H9 (cell line): ENCODE measurements around the gene ZNF831. TPM values are rescaled to one million over a fixed set of nuclear protein-coding genes. Genes with fewer than 3 reads are reported as not detected.

Source experiments
- DNase-seq: peaks from one replicate; pipeline ENCODE4 v3.0.0-alpha.2; 2017
- H2AFZ ChIP-seq: one replicate; pipeline ENCODE4 v1.6.1; 2013; ENCODE audit warnings: mild to moderate bottlenecking, low read length, control low read depth, moderate library complexity
- H2AK5ac ChIP-seq: 2 replicates; pipeline ENCODE4 v1.6.1; 2013; ENCODE audit warnings: low read length, control low read depth, mixed read lengths; ENCODE audit not compliant: insufficient read length
- H2BK120ac ChIP-seq: one replicate; pipeline ENCODE4 v1.6.1; 2013; ENCODE audit warnings: low read depth, mild to moderate bottlenecking, low read length, control low read depth, inconsistent platforms; ENCODE audit not compliant: poor library complexity, severe bottlenecking
- H2BK12ac ChIP-seq: 2 replicates; pipeline ENCODE4 v1.6.1; 2013; ENCODE audit warnings: low read length, control low read depth, mixed read lengths, low read depth; ENCODE audit not compliant: insufficient read length
- H2BK15ac ChIP-seq: 2 replicates; pipeline ENCODE4 v1.6.1; 2013; ENCODE audit warnings: low read depth, low read length, control low read depth
- H2BK20ac ChIP-seq: one replicate; pipeline ENCODE4 v1.6.1; 2013; ENCODE audit warnings: low read depth, mild to moderate bottlenecking, low read length, control low read depth, inconsistent platforms; ENCODE audit not compliant: poor library complexity, severe bottlenecking
- H2BK5ac ChIP-seq: 2 replicates; pipeline ENCODE4 v1.6.1; 2013; ENCODE audit warnings: low read length, control low read depth, mixed read lengths; ENCODE audit not compliant: insufficient read length
- H3K14ac ChIP-seq: 2 replicates; pipeline ENCODE4 v1.6.1; 2013; ENCODE audit warnings: low read length, control low read depth; ENCODE audit not compliant: insufficient read depth
- H3K18ac ChIP-seq: 2 replicates; pipeline ENCODE4 v1.6.1; 2013; ENCODE audit warnings: low read depth, mild to moderate bottlenecking, mixed read lengths, low read length, control low read depth; ENCODE audit not compliant: insufficient read length
- H3K23ac ChIP-seq: 2 replicates; pipeline ENCODE4 v1.6.1; 2013; ENCODE audit warnings: low read length, control low read depth, mixed read lengths, low read depth; ENCODE audit not compliant: insufficient read length
- H3K23me2 ChIP-seq: 2 replicates; pipeline ENCODE4 v1.6.1; 2013; ENCODE audit warnings: low read depth, mild to moderate bottlenecking, mixed read lengths, low read length, control low read depth; ENCODE audit not compliant: insufficient read length, poor library complexity, severe bottlenecking
- H3K27ac ChIP-seq: 2 replicates; pipeline ENCODE4 v1.5.1; 2013; ENCODE audit warnings: low read length, control low read depth, mixed read lengths, low read depth; ENCODE audit not compliant: insufficient read length
- H3K27me3 ChIP-seq: 2 replicates; pipeline ENCODE4 v1.6.1; 2013; ENCODE audit warnings: low read length, control low read depth, inconsistent platforms; ENCODE audit not compliant: insufficient read depth
- H3K4ac ChIP-seq: 2 replicates; pipeline ENCODE4 v1.6.1; 2013; ENCODE audit warnings: low read depth, mild to moderate bottlenecking, control low read depth, inconsistent platforms, low read length, moderate library complexity
- H3K4me1 ChIP-seq: 2 replicates; pipeline ENCODE4 v1.6.1; 2013; ENCODE audit warnings: low read length, control low read depth, inconsistent platforms; ENCODE audit not compliant: insufficient read depth
- H3K4me2 ChIP-seq: 2 replicates; pipeline ENCODE4 v1.6.1; 2013; ENCODE audit warnings: low read length, control low read depth, mixed read lengths; ENCODE audit not compliant: insufficient read length, insufficient read depth
- H3K56ac ChIP-seq: 2 replicates; pipeline ENCODE4 v1.6.1; 2013; ENCODE audit warnings: low read depth, mild to moderate bottlenecking, mixed read lengths, low read length, control low read depth; ENCODE audit not compliant: insufficient read length
- H3K79me1 ChIP-seq: 2 replicates; pipeline ENCODE4 v1.6.1; 2013; ENCODE audit warnings: low read depth, mild to moderate bottlenecking, moderate library complexity, low read length, control low read depth, inconsistent platforms; ENCODE audit not compliant: insufficient read depth, poor library complexity, severe bottlenecking
- H3K79me2 ChIP-seq: 2 replicates; pipeline ENCODE4 v1.6.1; 2013; ENCODE audit warnings: low read length, control low read depth, inconsistent platforms; ENCODE audit not compliant: insufficient read depth
- H3K9ac ChIP-seq: 2 replicates; pipeline ENCODE4 v1.6.1; 2013; ENCODE audit warnings: low read length, control low read depth, mixed read lengths; ENCODE audit not compliant: insufficient read length; ENCODE audit errors: extremely low read depth
- H3K9me3 ChIP-seq: one replicate; pipeline ENCODE4 v1.6.1; 2013; ENCODE audit warnings: low read depth, low read length, inconsistent platforms; ENCODE audit not compliant: control insufficient read depth
- H3T11ph ChIP-seq: one replicate; pipeline ENCODE4 v1.6.1; 2013; ENCODE audit warnings: mild to moderate bottlenecking, low read length, control low read depth, inconsistent platforms
- H4K20me1 ChIP-seq: one replicate; pipeline ENCODE4 v1.6.1; 2013; ENCODE audit not compliant: control insufficient read depth, insufficient read length, insufficient read depth
- H4K5ac ChIP-seq: 2 replicates; pipeline ENCODE4 v1.6.1; 2013; ENCODE audit warnings: low read depth, mild to moderate bottlenecking, mixed read lengths, low read length, control low read depth; ENCODE audit not compliant: insufficient read length
- H4K8ac ChIP-seq: replicated peaks from 2 replicates; pipeline ENCODE4 v1.6.1; 2013; ENCODE audit warnings: low read length, control low read depth, mixed read lengths, low read depth; ENCODE audit not compliant: insufficient read length
- H4K91ac ChIP-seq: 2 replicates; pipeline ENCODE4 v1.6.1; 2013; ENCODE audit warnings: low read depth, mild to moderate bottlenecking, moderate library complexity, mixed read lengths, low read length, control low read depth; ENCODE audit not compliant: insufficient read length
- H3K27ac Mint-ChIP-seq, 3 experiments: 2 replicates in 2 of 3; 3 replicates in 1 of 3; pipeline ENCODE4 v1.8.0; 2020 to 2021; ENCODE audit warnings: mixed read lengths in 3 of 3, mild to moderate bottlenecking in 1 of 3, moderate library complexity in 1 of 3
- H3K27me3 Mint-ChIP-seq: 2 replicates; pipeline ENCODE4 v1.8.0; 2021; ENCODE audit warnings: low read depth, mild to moderate bottlenecking, moderate library complexity, mixed read lengths
- H3K36me3 Mint-ChIP-seq, 3 experiments: 2 replicates in 2 of 3; 3 replicates in 1 of 3; pipeline ENCODE4 v1.8.0; 2020 to 2021; ENCODE audit warnings: low read depth in 3 of 3, mixed read lengths in 3 of 3; ENCODE audit not compliant: insufficient read depth in 1 of 3
- H3K4me1 Mint-ChIP-seq, 2 experiments: 2 replicates each; pipeline ENCODE4 v1.8.0; 2020; ENCODE audit warnings: mixed read lengths in 2 of 2
- H3K4me3 Mint-ChIP-seq, 2 experiments: 2 replicates in 1 of 2; 3 replicates in 1 of 2; pipeline ENCODE4 v1.8.0; 2020 to 2021; ENCODE audit warnings: mild to moderate bottlenecking in 2 of 2, mixed read lengths in 2 of 2, moderate library complexity in 1 of 2
- H3K9me3 Mint-ChIP-seq, 2 experiments: 2 replicates in 1 of 2; 3 replicates in 1 of 2; pipeline ENCODE4 v1.8.0; 2020; ENCODE audit warnings: mild to moderate bottlenecking in 2 of 2, mixed read lengths in 2 of 2, moderate library complexity in 1 of 2
- WGBS: extraction: QIAGEN DNeasy Blood & Tissue Kit; methylation state at CpG from one replicate; pipeline ENCODE4 v1.1.7; 2013; ENCODE audit warnings: missing lambda C conversion rate, low lambda C conversion rate, mixed read lengths; ENCODE audit not compliant: insufficient read length; ENCODE audit errors: extremely low coverage; 5-methylcytosine and 5-hydroxymethylcytosine counted together
- total RNA-seq: library from RNA; stranded (reverse); gene quantifications from 2 replicates; pipeline ENCODE4 v1.2.1, GENCODE V29; 2021
- TF ChIP-seq, protein P1 (sequence below): fragments of 200-600 bp; sonication (generic); conservative IDR thresholded peaks from 3 replicates; pipeline ENCODE4 v1.8.0; 2021; ENCODE audit warnings: antibody characterized with exemption, mild to moderate bottlenecking

Gene ZNF831
- total RNA-seq, 1 experiment from 2014 or later: not detected

DNA sequence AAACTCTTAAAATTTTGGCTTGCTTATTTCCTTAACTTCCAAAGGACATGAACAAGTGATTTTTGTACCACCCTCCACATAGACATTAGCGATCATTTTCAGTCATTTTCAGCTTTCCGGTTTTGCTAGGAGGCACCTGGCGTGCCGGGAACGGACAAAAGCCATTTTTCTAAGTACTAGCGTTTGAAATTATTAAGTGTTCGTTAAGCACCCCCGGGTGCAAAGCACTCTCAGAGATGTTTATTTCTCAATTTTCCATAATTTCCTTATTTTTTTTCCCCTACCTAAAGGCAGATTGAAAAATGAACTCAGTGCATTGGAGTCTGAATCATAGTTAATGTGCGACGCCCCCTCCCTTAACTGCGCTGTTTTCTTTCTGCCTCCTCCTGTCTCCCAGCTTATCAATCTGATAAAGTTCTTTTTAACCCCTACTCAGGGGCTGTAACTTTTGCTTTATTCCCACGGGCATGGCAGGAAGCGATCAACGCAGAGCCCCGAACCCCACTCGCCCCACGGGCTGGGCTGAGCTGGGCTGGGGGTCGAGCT is 58.2 kb downstream of the ZNF831 start:
- Mint-ChIP-seq H3K27ac (no peak overlapping the region), H3K36me3 (no peaks in the 10 kb centered on the region; a peak in 1 of 7 replicates), H3K27me3 (peaks cover 72% of the 10 kb centered on the region), H3K4me1 (peaks cover 34 to 40% of the 10 kb centered on the region in 2 experiments), H3K9me3 (no peaks in the 10 kb centered on the region; a peak in 1 of 5 replicates), H3K4me3 (peak overlapping the region in 1 of 2 experiments; percentile 33; a peak in 2 of 5 replicates)
- H2AK5ac ChIP-seq: no peak overlapping the region
- H3K4me1 ChIP-seq: 0 out of 2 replicates have a peak, but pooled peaks cover 4% of the 10 kb centered on the region
- no peaks in the 10 kb centered on the region for H3K79me1 ChIP-seq
- peak overlapping the region; percentile 56 for H2AFZ ChIP-seq
- no peak overlapping the region for H3K4ac ChIP-seq
- no peak overlapping the region for H3T11ph ChIP-seq
- H4K20me1 ChIP-seq: no peaks in the 10 kb centered on the region
- H3K9ac ChIP-seq: no peak overlapping the region
- H3K9me3 ChIP-seq: no peaks in the 10 kb centered on the region
- H2BK120ac ChIP-seq: no peak overlapping the region
- TF ChIP-seq, protein P1, sequence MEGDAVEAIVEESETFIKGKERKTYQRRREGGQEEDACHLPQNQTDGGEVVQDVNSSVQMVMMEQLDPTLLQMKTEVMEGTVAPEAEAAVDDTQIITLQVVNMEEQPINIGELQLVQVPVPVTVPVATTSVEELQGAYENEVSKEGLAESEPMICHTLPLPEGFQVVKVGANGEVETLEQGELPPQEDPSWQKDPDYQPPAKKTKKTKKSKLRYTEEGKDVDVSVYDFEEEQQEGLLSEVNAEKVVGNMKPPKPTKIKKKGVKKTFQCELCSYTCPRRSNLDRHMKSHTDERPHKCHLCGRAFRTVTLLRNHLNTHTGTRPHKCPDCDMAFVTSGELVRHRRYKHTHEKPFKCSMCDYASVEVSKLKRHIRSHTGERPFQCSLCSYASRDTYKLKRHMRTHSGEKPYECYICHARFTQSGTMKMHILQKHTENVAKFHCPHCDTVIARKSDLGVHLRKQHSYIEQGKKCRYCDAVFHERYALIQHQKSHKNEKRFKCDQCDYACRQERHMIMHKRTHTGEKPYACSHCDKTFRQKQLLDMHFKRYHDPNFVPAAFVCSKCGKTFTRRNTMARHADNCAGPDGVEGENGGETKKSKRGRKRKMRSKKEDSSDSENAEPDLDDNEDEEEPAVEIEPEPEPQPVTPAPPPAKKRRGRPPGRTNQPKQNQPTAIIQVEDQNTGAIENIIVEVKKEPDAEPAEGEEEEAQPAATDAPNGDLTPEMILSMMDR: no peak
- no peak overlapping the region for H2BK15ac ChIP-seq
- no peak overlapping the region for H3K18ac ChIP-seq
- WGBS: no CpG with 5 or more reads among the region's 18 CpGs
- no peak overlapping the region for H2BK12ac ChIP-seq
- peaks cover 5% of the 10 kb centered on the region for H3K23me2 ChIP-seq
- H2BK20ac ChIP-seq: no peak overlapping the region
- H3K27me3 ChIP-seq: no peaks in the 10 kb centered on the region; the same call in 1 of the 2 replicates
- DNase-seq: no peak
- no peak overlapping the region for H4K8ac ChIP-seq
- H4K5ac ChIP-seq: no peak overlapping the region
- no peak overlapping the region for H3K56ac ChIP-seq
- peak overlapping the region; percentile 63 for H3K4me2 ChIP-seq
- H3K23ac ChIP-seq: no peak overlapping the region
- no peak overlapping the region for H3K27ac ChIP-seq
- no peak overlapping the region for H3K14ac ChIP-seq
- no peak overlapping the region for H4K91ac ChIP-seq
- H3K79me2 ChIP-seq: no peaks in the 10 kb centered on the region
- no peak overlapping the region for H2BK5ac ChIP-seq
